Natural killer cell treated with Interleukin-12 subunit alpha and Interleukin-12 subunit beta and Interleukin-15 and Interleukin-18, amount 100 ng/mL, for 72 hours (primary cell): ENCODE data around the gene POU1F1. TPM values are rescaled to one million over a fixed set of nuclear protein-coding genes. Genes with fewer than 3 reads are reported as not detected.

Experiments
- ATAC-seq, 2 donors: fragments of 150-1000 bp; cut with Tn5 transposase in 1 of 2; sonication (Bioruptor Pico), chemical (Tn5 transposase) in 1 of 2; 2 replicates each; pipeline ENCODE4 v1.10.0; 2021
- DNase-seq: peaks from one replicate; pipeline ENCODE4 v3.0.0; 2022; ENCODE audit warnings: low spot score
- H3K27ac Mint-ChIP-seq, 2 donors: 1 replicate in 1 of 2; 2 replicates in 1 of 2; pipeline ENCODE4 v1.8.0; 2022; ENCODE audit warnings: mixed read lengths in 2 of 2, mild to moderate bottlenecking in 1 of 2, moderate library complexity in 1 of 2
- H3K27me3 Mint-ChIP-seq, 2 donors: 1 replicate in 1 of 2; 2 replicates in 1 of 2; pipeline ENCODE4 v1.8.0; 2022; ENCODE audit warnings: mixed read lengths in 2 of 2
- H3K36me3 Mint-ChIP-seq: one replicate; pipeline ENCODE4 v1.8.0; 2022; ENCODE audit warnings: mixed read lengths
- H3K4me1 Mint-ChIP-seq, 2 donors: 1 replicate in 1 of 2; 2 replicates in 1 of 2; pipeline ENCODE4 v1.8.0; 2022; ENCODE audit warnings: low read depth in 2 of 2, mixed read lengths in 2 of 2, mild to moderate bottlenecking in 1 of 2
- H3K4me3 Mint-ChIP-seq: one replicate; pipeline ENCODE4 v1.8.0; 2022; ENCODE audit warnings: mixed read lengths
- H3K9me3 Mint-ChIP-seq: 2 replicates; pipeline ENCODE4 v1.8.0; 2022; ENCODE audit warnings: mixed read lengths
- total RNA-seq, 2 donors: library from RNA; stranded (reverse); gene quantifications; one replicate each; pipeline ENCODE4 v1.2.3, GENCODE V29; 2022

The POU1F1 gene
- total RNA-seq, 2 donors from 2014 or later = not detected

- H3K27ac Mint-ChIP-seq = no peak overlapping the region
- ATAC-seq = no peak
- H3K36me3 Mint-ChIP-seq = peaks cover 5% of the 10 kb centered on the region
- H3K4me3 Mint-ChIP-seq = no peak overlapping the region
- no peaks in the 10 kb centered on the region for H3K9me3 Mint-ChIP-seq
- H3K4me1 Mint-ChIP-seq = peaks cover 20 to 33% of the 10 kb centered on the region in 2 donors
- DNase-seq = no peak
- H3K27me3 Mint-ChIP-seq = no peaks in the 10 kb centered on the region
Observed at GRCh38 chr3:87233805-87234204, 42.6 kb downstream of the POU1F1 start.

GRCh38 chr3:87229113-87229512, 47.3 kb downstream of the POU1F1 start:
- Mint-ChIP-seq H3K9me3 (no peaks in the 10 kb centered on the region), H3K4me3 (peak overlapping the region; percentile 98)

GRCh38 chr3:87228316-87228715, 48.1 kb downstream of the POU1F1 start:
- H3K27me3 Mint-ChIP-seq = no peaks in the 10 kb centered on the region
- peak overlapping the region; percentile 91 to 98 for H3K27ac Mint-ChIP-seq
- H3K36me3 Mint-ChIP-seq = peaks cover 5% of the 10 kb centered on the region

More at GRCh38 chr3:87229113-87229512, 47.3 kb downstream of the POU1F1 start:
- ATAC-seq (no peak), DNase-seq (no peak)
- no peak overlapping the region for H3K27ac Mint-ChIP-seq
- H3K27me3 Mint-ChIP-seq = no peaks in the 10 kb centered on the region
- peaks cover 5% of the 10 kb centered on the region for H3K36me3 Mint-ChIP-seq
- peaks cover 29 to 49% of the 10 kb centered on the region in 2 donors for H3K4me1 Mint-ChIP-seq

GRCh38 chr3:87227835-87228144, 48.6 kb downstream of the POU1F1 start:
- Mint-ChIP-seq H3K27me3 (peaks cover 4 to 5% of the 10 kb centered on the region in 2 donors), H3K27ac (peak overlapping the region; percentile 91 to 98), H3K4me1 (peaks cover 22 to 41% of the 10 kb centered on the region in 2 donors), H3K9me3 (no peaks in the 10 kb centered on the region), H3K4me3 (peak overlapping the region; percentile 98), H3K36me3 (peaks cover 5% of the 10 kb centered on the region)
- ATAC-seq (no peak), DNase-seq (no peak)

More at GRCh38 chr3:87228316-87228715, 48.1 kb downstream of the POU1F1 start:
- peaks cover 26 to 46% of the 10 kb centered on the region in 2 donors for H3K4me1 Mint-ChIP-seq
- ATAC-seq (no peak), DNase-seq (no peak)
- H3K4me3 Mint-ChIP-seq = peak overlapping the region; percentile 98
- H3K9me3 Mint-ChIP-seq = no peaks in the 10 kb centered on the region

- Mint-ChIP-seq H3K27me3 (peaks cover 6 to 9% of the 10 kb centered on the region in 2 donors), H3K36me3 (peaks cover 5% of the 10 kb centered on the region), H3K4me3 (peak within 1 kb of the TSS; percentile 98), H3K9me3 (no peaks in the 10 kb centered on the region), H3K27ac (peak within 1 kb of the TSS; percentile 91 to 98), H3K4me1 (peaks cover 22 to 41% of the 10 kb centered on the region in 2 donors)
- DNase-seq = peak; percentile 92
- peak; percentile 96 for ATAC-seq
Observed at GRCh38 chr3:87227104-87227834, 49.1 kb downstream of the POU1F1 start, which contains the start of gene CHMP2B. TSS of gene CHMP2B (plus strand) at chr3:87227309. CDS start at chr3:87227523, 214 bp downstream.

GRCh38 chr3:87225659-87226058, 50.7 kb downstream of the POU1F1 start:
- H3K4me3 Mint-ChIP-seq = peak overlapping the region; percentile 34
- no peak for ATAC-seq
- H3K27ac Mint-ChIP-seq = no peak overlapping the region
- no peak for DNase-seq
- peaks cover 7 to 16% of the 10 kb centered on the region in 2 donors for H3K27me3 Mint-ChIP-seq
- peaks cover 14 to 29% of the 10 kb centered on the region in 2 donors for H3K4me1 Mint-ChIP-seq
- H3K9me3 Mint-ChIP-seq = no peaks in the 10 kb centered on the region
- no peaks in the 10 kb centered on the region for H3K36me3 Mint-ChIP-seq

GRCh38 chr3:87219611-87220010, 56.8 kb downstream of the POU1F1 start:
- Mint-ChIP-seq H3K4me3 (no peak overlapping the region), H3K4me1 (no peaks in the 10 kb centered on the region), H3K9me3 (no peaks in the 10 kb centered on the region), H3K27me3 (peaks cover 26 to 40% of the 10 kb centered on the region in 2 donors), H3K36me3 (no peaks in the 10 kb centered on the region), H3K27ac (no peak overlapping the region)
- no peak for DNase-seq
- ATAC-seq = no peak

- Mint-ChIP-seq H3K4me3 (no peak overlapping the region), H3K4me1 (no peaks in the 10 kb centered on the region), H3K27ac (no peak overlapping the region), H3K9me3 (no peaks in the 10 kb centered on the region), H3K36me3 (no peaks in the 10 kb centered on the region), H3K27me3 (peaks cover 26 to 40% of the 10 kb centered on the region in 2 donors)
- ATAC-seq (no peak), DNase-seq (no peak)
Observed at GRCh38 chr3:87218560-87218959, 57.8 kb downstream of the POU1F1 start.

Other genes starting within 250 kb of the POU1F1 start
- 10 to 100 TPM; 29.8 to 29.9 TPM for gene CHMP2B, start 49.3 kb downstream of the POU1F1 start, total RNA-seq